Mesenchymal stem cell (in vitro differentiated cells and primary cell): ENCODE results near the gene CCDC197.

Experiments
- DNase-seq: peaks from one replicate; pipeline ENCODE4 v3.0.0-alpha.2; 2013
- H2AFZ ChIP-seq: one replicate; pipeline ENCODE4 v1.6.1; 2013; ENCODE audit warnings: low read depth, mild to moderate bottlenecking, control low read depth, inconsistent platforms, low read length, moderate library complexity
- H2AK5ac ChIP-seq: 2 replicates; pipeline ENCODE4 v1.6.1; 2013; ENCODE audit warnings: low read length, moderate library complexity, mild to moderate bottlenecking, inconsistent platforms; ENCODE audit not compliant: severe bottlenecking
- H2BK120ac ChIP-seq: one replicate; pipeline ENCODE4 v1.6.1; 2013; ENCODE audit warnings: low read depth, mild to moderate bottlenecking, inconsistent platforms, low read length, moderate library complexity
- H2BK12ac ChIP-seq, 2 experiments: one replicate each; pipeline ENCODE4 v1.6.1; 2013; ENCODE audit warnings: inconsistent platforms in 2 of 2, low read length in 2 of 2, mild to moderate bottlenecking in 2 of 2, moderate library complexity in 2 of 2, control low read depth in 1 of 2
- H2BK15ac ChIP-seq: one replicate; pipeline ENCODE4 v1.6.1; 2013; ENCODE audit warnings: mild to moderate bottlenecking, low read depth, inconsistent platforms; ENCODE audit not compliant: poor library complexity, severe bottlenecking
- H2BK5ac ChIP-seq: 2 replicates; pipeline ENCODE4 v1.6.1; 2013; ENCODE audit warnings: low read depth, mild to moderate bottlenecking, low read length, control low read depth, inconsistent platforms; ENCODE audit not compliant: poor library complexity, severe bottlenecking
- H3K14ac ChIP-seq, 2 experiments: one replicate each; pipeline ENCODE4 v1.6.1; 2013; ENCODE audit warnings: inconsistent platforms in 2 of 2, low read length in 2 of 2, control low read depth in 1 of 2, mild to moderate bottlenecking in 1 of 2, moderate library complexity in 1 of 2
- H3K18ac ChIP-seq, 2 experiments: one replicate each; pipeline ENCODE4 v1.6.1; 2013; ENCODE audit warnings: inconsistent platforms in 2 of 2, low read length in 2 of 2, control low read depth in 1 of 2, low read depth in 1 of 2, mild to moderate bottlenecking in 1 of 2
- H3K23ac ChIP-seq, 2 experiments: one replicate each; pipeline ENCODE4 v1.6.1; 2013; ENCODE audit warnings: inconsistent platforms in 2 of 2, low read length in 2 of 2, mild to moderate bottlenecking in 2 of 2, moderate library complexity in 2 of 2, control low read depth in 1 of 2
- H3K27ac ChIP-seq: 2 replicates; pipeline ENCODE4 v1.5.1; 2013; ENCODE audit warnings: mild to moderate bottlenecking, moderate library complexity, low read length, control low read depth, inconsistent platforms; ENCODE audit not compliant: poor library complexity, severe bottlenecking
- H3K27me3 ChIP-seq, 2 experiments: 2 replicates each; pipeline versions ENCODE4 v1.6.1 to v1.7.0; 2013; ENCODE audit warnings: low read length in 2 of 2, mild to moderate bottlenecking in 2 of 2, moderate library complexity in 2 of 2, control low read depth in 1 of 2, inconsistent platforms in 1 of 2; ENCODE audit not compliant: control insufficient read depth in 1 of 2, insufficient read depth in 1 of 2
- H3K36me3 ChIP-seq, 2 experiments: 2 replicates each; pipeline versions ENCODE4 v1.6.1 to v1.7.0; 2013; ENCODE audit warnings: low read length in 2 of 2, control low read depth in 1 of 2, inconsistent platforms in 1 of 2, low read depth in 1 of 2, mild to moderate bottlenecking in 1 of 2; ENCODE audit not compliant: insufficient read depth in 2 of 2, control insufficient read depth in 1 of 2
- H3K4ac ChIP-seq, 2 experiments: one replicate each; pipeline ENCODE4 v1.6.1; 2013; ENCODE audit warnings: inconsistent platforms in 2 of 2, low read length in 2 of 2, mild to moderate bottlenecking in 2 of 2, moderate library complexity in 2 of 2, control low read depth in 1 of 2, low read depth in 1 of 2
- H3K4me1 ChIP-seq: 2 replicates; pipeline ENCODE4 v1.6.1; 2013; ENCODE audit warnings: low read depth, low read length, control low read depth; ENCODE audit not compliant: control insufficient read depth, insufficient read depth
- H3K4me2 ChIP-seq: 2 replicates; pipeline ENCODE4 v1.6.1; 2013; ENCODE audit warnings: low read length, mild to moderate bottlenecking, inconsistent platforms; ENCODE audit not compliant: poor library complexity, severe bottlenecking
- H3K4me3 ChIP-seq, 2 experiments: 2 replicates each; pipeline versions ENCODE4 v1.5.1 to v1.7.0; 2013; ENCODE audit warnings: low read length in 2 of 2, mild to moderate bottlenecking in 2 of 2, control low read depth in 1 of 2, low read depth in 1 of 2; ENCODE audit not compliant: insufficient read depth in 1 of 2
- H3K79me1 ChIP-seq: replicated peaks from 2 replicates; pipeline ENCODE4 v1.6.1; 2013; ENCODE audit warnings: mild to moderate bottlenecking, control low read depth, low read length, inconsistent platforms; ENCODE audit not compliant: poor library complexity, severe bottlenecking
- H3K9ac ChIP-seq: 2 replicates; pipeline ENCODE4 v1.7.0; 2013; ENCODE audit warnings: mild to moderate bottlenecking, low read length, moderate library complexity
- H3K9me3 ChIP-seq: 2 replicates; pipeline ENCODE4 v1.7.0; 2013; ENCODE audit warnings: mild to moderate bottlenecking, low read length; ENCODE audit not compliant: control insufficient read depth
- H4K8ac ChIP-seq: one replicate; pipeline ENCODE4 v1.6.1; 2013; ENCODE audit warnings: inconsistent platforms, mild to moderate bottlenecking, low read length, moderate library complexity
- H4K91ac ChIP-seq: one replicate; pipeline ENCODE4 v1.6.1; 2013; ENCODE audit warnings: mild to moderate bottlenecking, low read length, inconsistent platforms
- WGBS: methylation state at CpG from one replicate; pipeline ENCODE4 v1.1.7; 2013; ENCODE audit warnings: mixed read lengths; 5-methylcytosine and 5-hydroxymethylcytosine counted together

Gene CCDC197

GRCh38 chr14:93959239-93960107 is 37.6 kb upstream of the CCDC197 start:
- Histone ChIP-seq H4K8ac (peak overlapping the region; percentile 19), H2BK12ac (peak overlapping the region; percentile 45 to 63), H3K4me1 (peaks cover 60% of the 10 kb centered on the region), H4K91ac (peak overlapping the region; percentile 49), H3K4ac (no peak overlapping the region), H3K27me3 (peaks cover 0 to 13% of the 10 kb centered on the region in 2 experiments), H3K14ac (no peak overlapping the region), H2BK5ac (peak overlapping the region; percentile 74), H2AFZ (no peak overlapping the region), H3K9ac (no peak overlapping the region), H2BK120ac (peak overlapping the region; percentile 69), H3K23ac (no peak overlapping the region), H3K4me3 (no peak overlapping the region), H3K27ac (peak overlapping the region; percentile 87), H2BK15ac (no peak overlapping the region), H3K18ac (peak overlapping the region; percentile 48 to 58), H3K36me3 (no peaks in the 10 kb centered on the region), H2AK5ac (peak overlapping the region; percentile 79), H3K9me3 (peaks cover 2% of the 10 kb centered on the region), H3K4me2 (peak overlapping the region; percentile 13), H3K79me1 (no peaks in the 10 kb centered on the region)
- 38% methylated on average over 23 of the region's 23 CpGs for WGBS
- DNase-seq, result peak; percentile 95

- H3K36me3 ChIP-seq, result no peaks in the 10 kb centered on the region
- no peak overlapping the region for H2AK5ac ChIP-seq
- H3K14ac ChIP-seq, result no peak overlapping the region
- H2BK5ac ChIP-seq, result no peak overlapping the region
- no peak overlapping the region for H3K4me2 ChIP-seq
- no peak overlapping the region for H2BK15ac ChIP-seq
- peak overlapping the region in 1 of 2 experiments; percentile 43 for H3K18ac ChIP-seq
- no peak overlapping the region for H3K9ac ChIP-seq
- no peak overlapping the region for H3K4ac ChIP-seq
- H3K79me1 ChIP-seq, result no peaks in the 10 kb centered on the region
- peaks cover 0 to 9% of the 10 kb centered on the region in 2 experiments for H3K27me3 ChIP-seq
- H3K9me3 ChIP-seq, result peaks cover 8% of the 10 kb centered on the region
- peaks cover 60% of the 10 kb centered on the region for H3K4me1 ChIP-seq
- no peak overlapping the region for H4K8ac ChIP-seq
- H3K4me3 ChIP-seq, result no peak overlapping the region
- H2BK120ac ChIP-seq, result no peak overlapping the region
- H3K23ac ChIP-seq, result no peak overlapping the region
- H2BK12ac ChIP-seq, result no peak overlapping the region
- no peak overlapping the region for H4K91ac ChIP-seq
- no peak overlapping the region for H2AFZ ChIP-seq
- DNase-seq, result no peak
- peak overlapping the region; percentile 87 for H3K27ac ChIP-seq
Measured at GRCh38 chr14:93960108-93960475, 37.0 kb upstream of the CCDC197 start.

DNA sequence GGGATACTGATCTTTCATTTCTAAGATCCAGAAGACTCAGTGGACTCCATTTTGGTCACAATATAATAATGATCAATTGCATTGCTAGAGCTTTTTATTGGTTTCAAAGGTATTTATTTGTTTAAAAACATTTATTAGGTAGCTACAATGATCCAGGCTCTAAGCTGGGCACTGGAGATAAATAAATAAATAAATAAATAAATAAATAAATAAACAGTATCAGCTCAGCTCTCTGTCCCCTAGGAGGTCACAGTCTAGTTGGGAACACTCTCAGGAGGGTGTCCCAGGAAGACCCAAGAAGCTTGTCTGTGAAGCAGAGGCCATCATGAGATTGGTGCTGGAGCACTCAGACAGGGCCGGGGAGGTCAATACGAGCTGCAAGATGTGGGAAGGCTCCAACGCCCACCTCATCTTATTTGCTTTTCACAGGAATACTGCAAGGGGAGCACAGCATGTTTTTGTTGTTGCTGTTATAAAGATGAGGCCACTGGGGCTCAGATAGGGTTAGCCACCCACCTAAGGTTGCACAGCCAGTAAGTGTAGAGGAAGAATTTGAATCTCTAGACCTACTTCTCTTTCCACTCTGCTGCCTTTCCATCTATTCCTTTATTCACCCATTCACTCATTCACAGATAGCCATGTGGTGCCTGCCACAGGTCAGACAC is 36.2 kb upstream of the CCDC197 start:
- WGBS, result 80% methylated on average over 3 of the region's 3 CpGs
- no peak for DNase-seq
- no peak overlapping the region for H4K8ac ChIP-seq
- no peak overlapping the region for H3K4ac ChIP-seq
- H3K9me3 ChIP-seq, result peaks cover 8% of the 10 kb centered on the region
- no peak overlapping the region for H3K18ac ChIP-seq
- peaks cover 56% of the 10 kb centered on the region for H3K4me1 ChIP-seq
- no peaks in the 10 kb centered on the region for H3K36me3 ChIP-seq
- H2BK120ac ChIP-seq, result no peak overlapping the region
- H3K4me2 ChIP-seq, result no peak overlapping the region
- H2AFZ ChIP-seq, result no peak overlapping the region
- no peak overlapping the region for H2BK15ac ChIP-seq
- no peak overlapping the region for H3K23ac ChIP-seq
- no peak overlapping the region for H4K91ac ChIP-seq
- no peak overlapping the region for H3K14ac ChIP-seq
- peaks cover 0 to 6% of the 10 kb centered on the region in 2 experiments for H3K27me3 ChIP-seq
- H3K9ac ChIP-seq, result no peak overlapping the region
- H2AK5ac ChIP-seq, result no peak overlapping the region
- no peak overlapping the region for H3K27ac ChIP-seq
- H2BK5ac ChIP-seq, result no peak overlapping the region
- H3K4me3 ChIP-seq, result no peak overlapping the region
- H2BK12ac ChIP-seq, result no peak overlapping the region
- no peaks in the 10 kb centered on the region for H3K79me1 ChIP-seq

DNA sequence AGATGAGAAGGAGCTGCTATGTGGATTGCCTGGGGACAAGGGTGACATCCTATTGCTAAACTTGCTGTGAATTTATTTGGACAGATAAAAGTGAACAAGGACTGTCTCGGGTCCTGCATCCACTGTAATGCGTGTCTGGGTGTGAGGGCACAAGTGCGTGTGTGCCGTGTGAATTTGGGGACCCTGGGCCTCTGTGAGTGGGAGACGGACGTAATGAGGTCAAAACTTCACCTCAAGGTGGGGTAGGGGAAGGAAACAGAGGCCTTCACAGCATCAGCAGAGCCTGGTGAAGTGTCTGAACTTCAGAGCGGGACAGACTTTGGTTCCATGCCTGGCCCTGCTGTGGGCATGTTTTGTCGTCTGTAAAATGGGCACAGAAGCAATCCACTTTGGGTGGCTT is 35.5 kb upstream of the CCDC197 start:
- H2BK5ac ChIP-seq, result no peak overlapping the region
- WGBS, result 97% methylated on average over 8 of the region's 8 CpGs

More for the DNA sequence above, 35.5 kb upstream of the CCDC197 start:
- H3K79me1 ChIP-seq, result no peaks in the 10 kb centered on the region
- H3K36me3 ChIP-seq, result no peaks in the 10 kb centered on the region
- H3K9me3 ChIP-seq, result peaks cover 8% of the 10 kb centered on the region
- H3K9ac ChIP-seq, result no peak overlapping the region
- no peak overlapping the region for H3K27ac ChIP-seq
- peak overlapping the region; percentile 51 for H2AK5ac ChIP-seq
- no peak overlapping the region for H3K23ac ChIP-seq
- no peak overlapping the region for H3K4me2 ChIP-seq
- no peak overlapping the region for H2BK15ac ChIP-seq
- no peak overlapping the region for H2AFZ ChIP-seq
- no peak for DNase-seq
- H4K8ac ChIP-seq, result no peak overlapping the region
- H2BK120ac ChIP-seq, result no peak overlapping the region
- H3K18ac ChIP-seq, result no peak overlapping the region
- H3K4ac ChIP-seq, result no peak overlapping the region
- H2BK12ac ChIP-seq, result peak overlapping the region in 1 of 2 experiments; percentile 8
- no peak overlapping the region for H3K4me3 ChIP-seq
- H4K91ac ChIP-seq, result no peak overlapping the region
- H3K14ac ChIP-seq, result no peak overlapping the region
- no peaks in the 10 kb centered on the region for H3K27me3 ChIP-seq
- peaks cover 52% of the 10 kb centered on the region for H3K4me1 ChIP-seq
